HEK293T (cell line): ENCODE results near the gene SNAPC4.

Source experiments
- CTCF ChIA-PET: fragments of 350-600 bp; formaldehyde crosslinking; extraction: SDS; loops from one replicate; lab custom pipeline; 2021; ENCODE audit warnings: antibody characterized with exemption, inconsistent platforms; lab: Yijun Ruan, JAX
- POLR2A ChIA-PET: fragments of 350-600 bp; formaldehyde crosslinking; extraction: SDS; loops from one replicate; lab custom pipeline; 2020; ENCODE audit warnings: antibody characterized with exemption, inconsistent platforms; lab: Yijun Ruan, JAX
- DNase-seq: peaks from one replicate; pipeline ENCODE4 v3.0.0; 2012; ENCODE audit warnings: mixed read lengths; ENCODE audit errors: extremely low spot score
- ARNT ChIP-seq: fragments of 450-650 bp; IDR thresholded peaks from 2 replicates; pipeline ENCODE4 v1.6.1; 2017; ENCODE audit warnings: mild to moderate bottlenecking
- BHLHE40 ChIP-seq: fragments of 450-650 bp; IDR thresholded peaks from 2 replicates; pipeline ENCODE4 v1.6.1; 2016; ENCODE audit warnings: mild to moderate bottlenecking, moderate library complexity, borderline replicate concordance
- CTBP1 ChIP-seq: fragments of 450-650 bp; IDR thresholded peaks from 2 replicates; pipeline ENCODE4 v1.6.1; 2016; ENCODE audit warnings: borderline replicate concordance
- ELF4 ChIP-seq: fragments of 450-650 bp; IDR thresholded peaks from 2 replicates; pipeline ENCODE4 v1.6.1; 2017; ENCODE audit warnings: antibody characterized with exemption
- FOXA1 ChIP-seq: fragments of 450-650 bp; IDR thresholded peaks from 2 replicates; pipeline ENCODE4 v1.6.1; 2016; ENCODE audit warnings: mild to moderate bottlenecking
- FOXK2 ChIP-seq: fragments of 450-650 bp; IDR thresholded peaks from 2 replicates; pipeline ENCODE4 v1.6.1; 2016; ENCODE audit warnings: mild to moderate bottlenecking
- FOXM1 ChIP-seq: fragments of 450-650 bp; IDR thresholded peaks from 2 replicates; pipeline ENCODE4 v1.6.1; 2017; ENCODE audit warnings: mild to moderate bottlenecking, borderline replicate concordance
- HDGF ChIP-seq: fragments of 450-650 bp; IDR thresholded peaks from 2 replicates; pipeline ENCODE4 v1.6.1; 2017; ENCODE audit warnings: antibody characterized with exemption, borderline replicate concordance
- L3MBTL2 ChIP-seq: fragments of 450-650 bp; conservative IDR thresholded peaks from 2 replicates; pipeline ENCODE4 v1.6.1; 2016; ENCODE audit warnings: mild to moderate bottlenecking
- LEF1 ChIP-seq: fragments of 450-650 bp; IDR thresholded peaks from 2 replicates; pipeline ENCODE4 v1.6.1; 2017; ENCODE audit warnings: mild to moderate bottlenecking, borderline replicate concordance
- NFRKB ChIP-seq: fragments of 450-650 bp; IDR thresholded peaks from 2 replicates; pipeline ENCODE4 v1.6.1; 2016; ENCODE audit warnings: mild to moderate bottlenecking, moderate library complexity
- SP1 ChIP-seq: fragments of 450-650 bp; IDR thresholded peaks from 2 replicates; pipeline ENCODE4 v1.6.1; 2017
- SUZ12 ChIP-seq: fragments of 450-650 bp; IDR thresholded peaks from 2 replicates; pipeline ENCODE4 v1.6.1; 2016; ENCODE audit warnings: mild to moderate bottlenecking
- TARDBP ChIP-seq: fragments of 450-650 bp; IDR thresholded peaks from 2 replicates; pipeline ENCODE4 v1.6.1; 2016
- ZNF384 ChIP-seq: fragments of 450-650 bp; IDR thresholded peaks from 2 replicates; pipeline ENCODE4 v1.6.1; 2016
- TF ChIP-seq, protein P1 (sequence below): fragments of 450-650 bp; IDR thresholded peaks from 2 replicates; pipeline ENCODE4 v1.6.1; 2016

Gene SNAPC4, protein sequence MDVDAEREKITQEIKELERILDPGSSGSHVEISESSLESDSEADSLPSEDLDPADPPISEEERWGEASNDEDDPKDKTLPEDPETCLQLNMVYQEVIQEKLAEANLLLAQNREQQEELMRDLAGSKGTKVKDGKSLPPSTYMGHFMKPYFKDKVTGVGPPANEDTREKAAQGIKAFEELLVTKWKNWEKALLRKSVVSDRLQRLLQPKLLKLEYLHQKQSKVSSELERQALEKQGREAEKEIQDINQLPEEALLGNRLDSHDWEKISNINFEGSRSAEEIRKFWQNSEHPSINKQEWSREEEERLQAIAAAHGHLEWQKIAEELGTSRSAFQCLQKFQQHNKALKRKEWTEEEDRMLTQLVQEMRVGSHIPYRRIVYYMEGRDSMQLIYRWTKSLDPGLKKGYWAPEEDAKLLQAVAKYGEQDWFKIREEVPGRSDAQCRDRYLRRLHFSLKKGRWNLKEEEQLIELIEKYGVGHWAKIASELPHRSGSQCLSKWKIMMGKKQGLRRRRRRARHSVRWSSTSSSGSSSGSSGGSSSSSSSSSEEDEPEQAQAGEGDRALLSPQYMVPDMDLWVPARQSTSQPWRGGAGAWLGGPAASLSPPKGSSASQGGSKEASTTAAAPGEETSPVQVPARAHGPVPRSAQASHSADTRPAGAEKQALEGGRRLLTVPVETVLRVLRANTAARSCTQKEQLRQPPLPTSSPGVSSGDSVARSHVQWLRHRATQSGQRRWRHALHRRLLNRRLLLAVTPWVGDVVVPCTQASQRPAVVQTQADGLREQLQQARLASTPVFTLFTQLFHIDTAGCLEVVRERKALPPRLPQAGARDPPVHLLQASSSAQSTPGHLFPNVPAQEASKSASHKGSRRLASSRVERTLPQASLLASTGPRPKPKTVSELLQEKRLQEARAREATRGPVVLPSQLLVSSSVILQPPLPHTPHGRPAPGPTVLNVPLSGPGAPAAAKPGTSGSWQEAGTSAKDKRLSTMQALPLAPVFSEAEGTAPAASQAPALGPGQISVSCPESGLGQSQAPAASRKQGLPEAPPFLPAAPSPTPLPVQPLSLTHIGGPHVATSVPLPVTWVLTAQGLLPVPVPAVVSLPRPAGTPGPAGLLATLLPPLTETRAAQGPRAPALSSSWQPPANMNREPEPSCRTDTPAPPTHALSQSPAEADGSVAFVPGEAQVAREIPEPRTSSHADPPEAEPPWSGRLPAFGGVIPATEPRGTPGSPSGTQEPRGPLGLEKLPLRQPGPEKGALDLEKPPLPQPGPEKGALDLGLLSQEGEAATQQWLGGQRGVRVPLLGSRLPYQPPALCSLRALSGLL (N-terminal part only)

DNA sequence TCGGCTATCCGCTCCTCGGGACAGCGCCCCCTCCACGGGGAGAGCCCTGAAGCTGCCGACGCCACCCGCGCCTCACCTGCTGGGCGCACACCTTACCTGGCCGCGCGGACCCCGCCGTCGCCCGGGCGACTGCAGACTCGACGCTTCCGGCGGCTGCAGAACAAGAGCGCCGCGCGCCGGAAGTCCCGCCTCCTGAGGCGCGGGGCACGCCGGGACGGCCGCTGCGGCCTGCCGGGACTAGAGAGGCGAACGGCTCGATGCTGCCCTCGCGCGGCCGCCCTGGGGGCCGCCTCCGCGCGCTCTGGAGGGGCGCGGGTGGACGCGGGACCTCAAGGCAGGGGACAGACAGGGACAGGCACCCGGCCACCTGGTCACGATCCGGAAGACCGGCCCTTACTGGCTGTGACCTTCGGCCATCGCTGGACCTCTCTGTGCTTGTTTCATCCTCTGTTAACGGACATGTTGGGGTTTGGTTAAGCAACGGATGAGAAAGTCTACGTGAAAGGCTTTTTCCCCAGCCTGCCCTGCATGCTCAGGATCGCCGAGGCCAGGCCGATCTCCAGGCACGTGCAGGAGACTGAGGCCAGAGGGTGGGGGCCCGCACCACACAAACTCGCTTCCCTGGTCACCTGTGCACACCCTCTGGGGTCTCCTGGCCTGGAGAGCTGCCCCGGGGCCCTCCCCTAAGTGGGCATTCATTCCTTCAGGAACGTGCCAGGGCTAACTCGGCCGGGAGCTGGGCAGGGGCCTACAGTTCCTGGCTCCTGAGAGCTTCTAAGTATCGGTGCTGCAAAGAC, at the start of gene SNAPC4:
SNAPC4 (minus strand) TSS at position 133 of the 797 bp plus-strand sequence. CDS start 1,742 bp downstream, outside the sequence.
- TF ChIP-seq NFRKB = no peak
- TF ChIP-seq TARDBP = no peak
- TF ChIP-seq L3MBTL2 = peak; percentile 43; the same call in 1 of the 2 replicates
- TF ChIP-seq ARNT = 0 out of 2 replicates have a peak, but pooled peaks have one; percentile 16
- TF ChIP-seq FOXK2 = no peak
- POLR2A ChIA-PET = interaction anchor here (0.5 to 1.8 kb wide), 4 partner anchors 10 to 37 kb away, joined by 3 to 10 read pairs (median 4); partner anchors contain the start of genes ENTR1 and PMPCA
- CTCF ChIA-PET = interaction anchor here (0.6 kb wide), 2 partner anchors 15 to 378 kb away, joined by 5 to 6 read pairs; no protein-coding TSS in a partner anchor
- DNase-seq = peak; percentile 98

DNA sequence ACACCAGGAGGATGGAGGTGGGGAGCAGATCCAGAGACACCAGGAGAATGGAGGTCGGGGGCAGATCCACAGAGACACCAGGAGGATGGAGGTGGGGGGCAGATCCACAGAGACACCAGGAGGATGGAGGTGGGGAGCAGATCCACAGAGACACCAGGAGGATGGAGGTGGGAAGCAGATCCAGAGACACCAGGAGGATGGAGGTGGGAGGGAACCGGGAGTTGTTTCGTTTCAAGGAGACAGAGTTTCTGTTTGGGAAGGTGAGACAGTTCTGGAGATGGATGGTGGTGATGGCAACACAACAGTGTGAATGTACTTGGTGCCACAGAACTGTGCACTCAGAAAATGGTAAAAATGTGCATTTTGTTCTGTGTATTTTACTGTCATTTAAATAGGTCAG, 48.7 kb upstream of the SNAPC4 start:
- CTCF ChIA-PET = no interaction called here
- POLR2A ChIA-PET = no interaction called here

DNA sequence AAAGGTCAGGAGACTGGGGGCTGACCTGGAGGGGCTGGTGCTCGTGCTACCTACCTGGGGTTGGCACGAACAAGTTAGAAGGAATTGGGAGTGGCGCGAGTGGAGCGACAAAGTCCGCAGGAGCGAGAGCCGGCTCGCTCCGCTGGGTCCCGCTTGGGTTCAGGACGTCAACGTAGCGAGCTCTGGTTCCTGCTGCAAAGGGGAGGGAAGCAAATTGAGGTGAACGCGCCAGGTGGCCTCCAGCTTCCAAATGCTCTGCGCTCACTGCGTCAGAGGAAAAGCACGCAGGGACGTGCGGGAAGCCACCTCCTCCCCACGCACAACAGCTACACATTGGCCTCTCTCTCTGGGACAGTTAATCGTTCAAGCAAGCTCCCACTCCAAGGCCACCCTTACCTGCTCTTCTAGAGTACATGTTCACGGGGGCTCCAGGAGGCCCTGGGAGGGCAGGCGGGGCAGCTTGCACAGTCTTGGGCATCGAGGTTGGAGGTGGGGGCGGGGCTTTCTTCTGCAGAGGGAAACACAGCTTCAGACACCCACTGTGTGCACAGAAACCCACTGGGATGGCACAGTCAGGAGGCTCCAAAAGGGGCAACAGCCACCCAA, 47.3 kb upstream of the SNAPC4 start:
- CTCF ChIA-PET = no interaction called here
- DNase-seq = no peak
- POLR2A ChIA-PET = no interaction called here
- TF ChIP-seq NFRKB (no peak), FOXM1 (no peak), LEF1 (no peak), TARDBP (no peak), CTBP1 (no peak), FOXK2 (no peak), HDGF (no peak), BHLHE40 (no peak), L3MBTL2 (no peak), ARNT (no peak)
- TF ChIP-seq, protein P1, sequence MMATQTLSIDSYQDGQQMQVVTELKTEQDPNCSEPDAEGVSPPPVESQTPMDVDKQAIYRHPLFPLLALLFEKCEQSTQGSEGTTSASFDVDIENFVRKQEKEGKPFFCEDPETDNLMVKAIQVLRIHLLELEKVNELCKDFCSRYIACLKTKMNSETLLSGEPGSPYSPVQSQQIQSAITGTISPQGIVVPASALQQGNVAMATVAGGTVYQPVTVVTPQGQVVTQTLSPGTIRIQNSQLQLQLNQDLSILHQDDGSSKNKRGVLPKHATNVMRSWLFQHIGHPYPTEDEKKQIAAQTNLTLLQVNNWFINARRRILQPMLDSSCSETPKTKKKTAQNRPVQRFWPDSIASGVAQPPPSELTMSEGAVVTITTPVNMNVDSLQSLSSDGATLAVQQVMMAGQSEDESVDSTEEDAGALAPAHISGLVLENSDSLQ = no peak

More for the DNA sequence above, 48.7 kb upstream of the SNAPC4 start:
- no peak for TF ChIP-seq ELF4
- DNase-seq = no peak

DNA sequence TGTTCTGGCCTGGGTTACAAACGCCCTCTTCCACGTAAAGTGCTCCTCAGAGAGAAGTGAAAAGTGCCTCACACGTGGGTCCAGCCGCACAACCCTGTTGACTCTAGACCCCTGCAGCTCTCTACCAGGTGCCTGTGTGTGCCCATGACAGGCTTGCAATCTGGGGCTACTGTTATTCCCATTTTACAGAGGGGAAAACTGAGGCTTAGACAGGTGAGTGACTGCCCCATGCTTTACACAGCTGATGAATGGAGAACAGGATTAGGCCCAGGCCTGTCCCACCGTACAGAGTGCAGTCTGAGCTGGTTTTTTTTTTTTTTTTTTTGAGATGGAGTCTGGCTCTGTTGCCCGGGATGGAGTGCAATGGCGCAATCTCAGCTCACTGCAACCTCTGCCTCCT, 45.8 kb upstream of the SNAPC4 start:
- CTCF ChIA-PET = no interaction called here
- POLR2A ChIA-PET = interaction anchor here (1.1 kb wide), 1 partner anchor 36 kb away, joined by 3 read pairs; no protein-coding TSS in a partner anchor
- no peak for DNase-seq
- TF ChIP-seq, protein P1 = no peak
- TF ChIP-seq SP1 (no peak), ELF4 (no peak), CTBP1 (no peak), FOXK2 (no peak), NFRKB (no peak), TARDBP (no peak), HDGF (no peak), L3MBTL2 (no peak)

DNA sequence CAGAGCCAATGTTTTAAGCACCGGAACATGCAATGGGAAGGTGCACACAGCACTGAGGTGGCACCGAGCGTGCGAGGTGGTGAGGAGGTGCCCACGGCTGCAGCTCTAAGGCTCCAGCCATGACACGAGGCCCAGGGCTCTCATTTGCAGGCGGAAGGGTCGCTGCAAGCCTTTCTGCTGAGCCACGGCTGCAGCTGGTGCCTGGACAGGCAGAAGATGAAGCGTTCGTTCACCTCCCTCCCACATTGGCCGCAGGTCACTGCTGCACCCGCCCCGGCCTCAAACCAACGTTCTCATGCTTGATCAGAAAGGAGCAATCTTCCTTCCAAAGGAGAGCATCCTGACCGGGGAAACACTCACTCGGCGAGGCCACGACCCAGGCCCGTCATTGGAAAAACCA, 44.1 kb upstream of the SNAPC4 start:
- no peak for TF ChIP-seq TARDBP
- no peak for TF ChIP-seq LEF1
- TF ChIP-seq HDGF = no peak
- TF ChIP-seq ARNT = no peak
- no peak for TF ChIP-seq BHLHE40
- no peak for TF ChIP-seq NFRKB
- no peak for TF ChIP-seq L3MBTL2
- TF ChIP-seq ELF4 = no peak
- no peak for TF ChIP-seq CTBP1
- no peak for TF ChIP-seq FOXK2
- TF ChIP-seq SP1 = no peak
- no peak for TF ChIP-seq SUZ12
- TF ChIP-seq FOXA1 = no peak
- TF ChIP-seq ZNF384 = no peak
- no peak for TF ChIP-seq FOXM1
- TF ChIP-seq, protein P1 = no peak
- ChIA-PET CTCF (interaction anchor here (0.6 kb wide), 1 partner anchor 527 kb away, joined by 4 read pairs; no protein-coding TSS in a partner anchor), POLR2A (no interaction called here)
- no peak for DNase-seq
